ENCODE measurements around the gene RUSC1. TPM values are rescaled to one million over a fixed set of nuclear protein-coding genes. Genes with fewer than 3 reads are reported as not detected.

RUSC1 gene
- polyA plus RNA-seq, 4 donors = 35.4 to 40.6 (median 36.6) TPM

DNA sequence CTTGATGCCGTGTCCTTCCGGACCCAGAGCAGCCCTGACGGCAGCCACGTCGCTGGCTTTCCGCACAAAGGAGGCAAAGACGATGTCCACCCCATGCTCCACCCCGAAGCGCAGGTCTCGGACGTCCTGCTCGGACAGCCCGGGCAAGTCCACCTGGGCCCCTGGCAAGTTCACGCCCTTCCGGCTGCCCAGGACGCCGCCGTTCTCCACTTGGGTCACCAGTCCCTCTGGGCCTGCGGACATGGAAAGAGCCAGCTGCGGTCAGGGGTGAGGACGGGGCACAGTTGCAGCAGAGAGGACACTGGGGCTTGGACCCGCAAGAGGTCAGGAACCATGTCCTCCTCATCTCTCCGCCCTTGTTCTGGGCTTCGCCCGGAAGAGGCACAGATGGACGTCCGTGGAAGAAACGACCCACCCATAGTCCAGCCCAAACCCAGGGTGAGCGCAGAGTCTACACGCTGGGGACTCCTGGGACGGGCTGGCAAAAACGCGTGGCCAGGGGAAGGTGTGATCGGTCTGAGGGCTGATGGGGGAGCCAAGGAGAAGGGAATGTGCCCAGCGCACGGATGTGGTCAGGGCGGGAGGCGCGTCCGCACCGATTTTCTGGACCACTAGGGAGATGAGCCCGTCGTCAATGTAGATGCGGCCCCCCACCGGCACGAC, 26.0 kb upstream of the RUSC1 start:
- DNase-seq (ENCODE audit: low read depth in 4 of 4, low spot score in 3 of 4) = no peak

DNA sequence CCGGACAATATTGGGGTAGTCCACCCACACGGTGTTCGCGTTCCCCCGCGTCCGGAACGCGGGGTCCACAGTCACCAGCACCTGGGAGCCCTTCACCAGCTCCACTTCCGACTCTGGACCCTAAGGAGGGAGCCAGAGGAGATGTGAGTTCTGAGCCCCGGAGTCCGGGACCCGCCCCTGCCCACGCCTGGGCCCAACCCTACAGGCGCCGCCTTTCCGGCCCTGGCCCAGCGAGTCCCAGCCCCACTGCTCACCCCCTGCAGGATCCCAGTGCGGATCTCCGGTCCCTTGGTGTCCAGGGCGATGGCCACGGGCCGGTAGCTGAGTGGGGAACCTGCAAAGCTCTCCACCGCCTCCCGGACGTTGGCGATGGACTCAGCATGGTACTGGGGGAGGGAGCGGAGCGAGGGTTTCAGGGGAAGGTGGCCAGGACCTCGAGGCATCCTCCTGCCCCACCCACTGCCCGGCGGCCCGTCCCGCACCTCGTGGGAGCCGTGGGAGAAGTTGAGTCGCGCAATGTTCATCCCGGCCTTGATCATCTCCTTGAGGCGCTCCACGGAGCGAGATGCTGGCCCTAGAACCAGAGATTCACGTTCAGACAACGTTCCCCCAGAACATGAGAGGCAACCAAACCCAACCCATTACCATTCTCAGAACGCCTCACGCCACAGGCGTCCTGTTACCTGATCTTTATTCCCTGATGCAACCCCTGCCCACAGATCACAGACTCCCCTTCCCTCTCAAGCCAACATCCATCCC, 25.3 kb upstream of the RUSC1 start:
- no peak for DNase-seq (ENCODE audit: low read depth in 4 of 4, low spot score in 3 of 4)

DNA sequence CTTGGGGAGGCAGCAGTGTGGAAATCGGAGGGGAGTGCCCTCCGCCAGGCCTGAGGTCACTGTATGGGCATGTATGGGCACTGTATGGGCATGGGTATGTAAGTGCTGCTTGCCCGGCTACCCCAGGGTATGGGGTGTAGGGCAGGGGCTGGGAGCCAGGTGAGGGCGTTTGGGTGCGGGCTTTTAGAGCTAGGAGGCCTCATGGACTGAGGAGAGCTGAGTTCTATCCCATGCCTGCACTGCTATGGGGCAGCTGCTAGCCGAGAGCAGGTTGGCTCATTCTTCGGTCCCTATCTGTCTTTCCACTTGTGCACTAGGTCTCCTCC, 24.8 kb upstream of the RUSC1 start:
- DNase-seq (ENCODE audit: low read depth in 4 of 4, low spot score in 3 of 4) = no peak

DNA sequence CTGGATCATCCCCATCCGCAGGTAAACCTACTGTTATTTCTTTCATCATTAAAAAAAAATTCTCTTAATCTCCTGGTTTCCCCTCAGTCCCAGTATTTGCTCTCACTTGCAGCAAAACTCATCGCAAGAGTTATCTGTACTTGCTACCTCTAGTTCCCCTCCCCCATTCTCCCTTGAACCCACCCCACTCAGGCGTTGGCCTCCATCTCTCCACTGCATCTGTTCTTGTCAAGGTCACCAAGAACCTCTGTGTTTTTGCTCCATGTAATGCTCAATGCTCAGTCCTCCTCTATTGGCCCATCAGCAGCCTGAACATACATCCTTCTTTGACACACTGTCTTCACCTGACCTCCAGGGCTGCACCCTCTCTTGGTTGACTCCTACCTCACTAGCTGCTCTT, 24.0 kb upstream of the RUSC1 start:
- DNase-seq (ENCODE audit: low read depth in 4 of 4, low spot score in 3 of 4) = no peak

DNA sequence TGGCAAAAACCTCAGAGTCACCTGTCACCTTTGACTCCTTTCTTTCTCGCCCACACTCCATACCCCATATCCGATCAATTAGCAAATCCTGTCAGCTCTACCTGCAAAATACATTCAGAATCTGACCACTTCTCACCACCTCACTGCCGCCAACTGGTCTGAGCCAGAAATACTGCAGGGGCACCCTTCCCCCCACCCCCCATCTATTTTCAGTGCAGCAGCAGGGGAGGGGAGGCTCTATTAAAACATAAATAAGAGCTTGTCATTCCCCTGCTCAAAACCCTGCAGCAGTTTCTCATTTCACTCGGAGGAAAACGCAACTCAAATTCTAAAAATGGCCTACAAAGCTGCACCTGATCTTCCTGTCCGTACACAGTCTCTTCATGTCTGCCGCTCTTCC, 23.3 kb upstream of the RUSC1 start:
- DNase-seq (ENCODE audit: low read depth in 4 of 4, low spot score in 3 of 4) = no peak

DNA sequence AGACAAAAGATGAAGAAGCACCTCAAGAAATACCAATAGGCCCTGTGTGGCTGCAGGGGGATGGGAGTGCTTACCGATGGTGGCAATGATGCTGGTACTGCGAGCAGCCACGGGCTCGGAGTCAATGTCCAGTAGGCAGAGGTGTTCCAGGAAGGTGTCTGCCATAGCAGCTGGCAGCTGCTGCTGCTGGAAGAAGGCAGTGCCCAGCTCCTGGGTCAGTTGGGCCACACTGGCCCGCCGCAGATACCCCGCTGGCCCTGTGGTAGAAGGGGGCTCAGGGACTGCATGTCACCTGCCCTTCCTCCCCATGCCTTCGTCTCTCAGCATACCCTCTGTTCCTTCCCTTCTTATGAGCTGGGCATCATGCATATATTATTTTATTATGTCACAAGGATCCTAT, 20.7 kb upstream of the RUSC1 start:
- DNase-seq (ENCODE audit: low read depth in 4 of 4, low spot score in 3 of 4) = no peak

DNA sequence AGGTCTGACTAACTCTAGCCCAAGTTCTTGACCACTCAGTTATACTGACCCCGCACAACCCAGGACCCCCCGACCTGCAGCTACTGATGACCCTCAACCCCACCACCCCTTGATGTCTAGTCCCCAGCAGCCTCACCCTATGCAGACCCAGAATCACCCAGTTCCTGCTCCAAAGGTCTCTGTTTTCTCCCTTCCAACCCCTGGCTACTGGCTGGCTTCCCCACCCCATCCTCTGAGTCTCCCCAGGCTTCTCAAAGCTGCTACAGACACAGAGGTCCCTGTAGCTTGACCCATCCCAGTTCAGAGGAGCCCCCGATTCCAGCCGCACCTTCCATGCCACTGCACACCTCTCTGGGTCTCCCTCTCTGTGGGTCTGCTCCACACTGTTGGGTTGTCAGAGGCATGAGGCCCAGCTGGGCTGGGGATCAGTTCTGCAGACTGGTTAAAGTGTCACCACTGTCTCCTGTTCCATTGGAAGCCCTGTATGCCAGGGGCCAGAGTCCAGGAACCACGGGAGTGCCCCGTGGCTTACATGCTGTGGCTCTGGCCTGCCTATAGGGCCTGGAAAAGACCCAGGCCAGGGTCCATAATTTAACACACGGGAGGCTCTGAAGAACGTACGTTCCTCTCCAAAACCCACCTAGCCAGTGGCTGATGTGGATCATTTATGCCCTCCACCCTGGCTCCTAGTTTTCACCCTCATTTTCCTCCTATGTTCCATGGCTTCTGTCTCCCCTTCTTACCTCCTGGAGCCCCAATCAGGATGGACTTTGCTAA, 20.0 kb upstream of the RUSC1 start:
- no peak for DNase-seq (ENCODE audit: low read depth in 4 of 4, low spot score in 3 of 4)

DNA sequence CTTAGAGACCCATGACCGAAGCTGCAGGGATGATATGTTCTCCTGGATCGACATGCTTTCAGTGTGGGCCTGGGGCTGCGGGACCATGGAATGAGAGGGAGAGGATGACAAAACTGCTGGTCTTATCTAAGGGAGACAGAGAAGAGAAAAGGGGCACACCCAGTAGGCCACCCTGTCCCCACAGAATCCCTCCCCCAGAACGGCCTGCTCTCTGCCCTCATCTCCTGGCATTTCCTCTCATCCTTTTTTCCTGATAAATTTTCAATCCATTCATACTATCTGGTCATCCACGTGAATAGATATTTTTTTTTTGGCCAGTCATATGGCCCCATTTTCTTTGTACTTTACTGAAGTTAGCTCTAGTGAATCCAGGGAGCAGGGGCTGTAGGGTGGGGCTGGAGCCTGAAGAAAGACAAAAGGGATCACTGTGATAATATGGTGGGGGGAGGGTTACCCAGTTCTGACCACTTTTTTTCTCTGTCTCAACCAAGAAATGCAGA, 19.3 kb upstream of the RUSC1 start, which contains the start of gene PKLR:
TSS of gene PKLR (minus strand) at position 97 of the 500 bp plus-strand sequence. CDS start at position 54, 43 bp downstream.
- no peak for DNase-seq (ENCODE audit: low read depth in 4 of 4, low spot score in 3 of 4)

DNA sequence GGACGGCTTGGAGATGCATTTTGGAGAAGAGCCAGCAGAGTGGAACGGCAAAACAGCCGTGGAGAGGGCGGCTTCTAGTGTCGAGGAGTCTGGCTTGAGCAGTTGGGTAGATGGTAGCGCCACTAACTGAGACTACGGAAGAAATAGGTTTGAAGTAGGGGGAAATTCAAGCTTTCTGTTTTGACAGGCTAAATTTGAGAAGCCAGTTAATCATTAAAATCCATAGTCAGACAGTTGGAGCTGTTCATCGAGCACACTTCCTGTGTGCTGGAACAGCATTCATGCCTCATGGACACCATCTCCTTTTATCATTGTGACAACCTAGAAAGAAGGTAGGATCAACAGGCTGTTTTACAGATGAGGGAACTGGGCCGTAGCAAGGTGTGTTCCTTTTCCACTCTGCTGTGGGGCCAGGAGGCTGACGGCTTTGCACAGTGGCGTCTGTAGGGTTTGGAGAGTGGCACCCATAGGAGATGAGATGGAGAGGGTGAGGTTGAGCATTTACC, 16.1 kb upstream of the RUSC1 start:
- no peak for DNase-seq (ENCODE audit: low read depth in 4 of 4, low spot score in 3 of 4)

DNA sequence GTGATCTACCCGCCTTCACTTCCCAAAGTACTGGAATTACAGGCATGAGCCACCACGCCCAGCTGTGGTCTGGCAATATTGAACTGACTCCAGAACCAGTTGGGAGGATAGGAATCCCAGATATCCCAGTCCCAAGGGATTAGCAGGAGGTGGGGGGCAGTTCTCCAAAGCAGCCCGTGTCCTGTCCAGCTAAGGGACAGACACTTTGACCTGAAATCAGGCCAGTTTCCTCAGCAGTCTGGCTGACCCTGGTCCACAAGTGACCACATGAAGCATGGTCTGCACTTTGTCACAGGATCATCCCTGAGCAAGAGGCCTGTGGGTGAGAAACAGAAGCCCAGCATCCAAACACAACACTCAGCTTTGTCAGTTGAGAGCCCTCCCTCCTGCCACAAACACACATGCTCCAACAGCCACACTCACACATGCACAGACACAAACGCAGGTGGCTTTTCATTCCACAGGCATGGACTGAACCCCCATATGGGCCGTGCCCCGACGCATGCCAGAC, 14.8 kb upstream of the RUSC1 start:
- DNase-seq (ENCODE audit: low read depth in 4 of 4, low spot score in 3 of 4) = no peak

DNA sequence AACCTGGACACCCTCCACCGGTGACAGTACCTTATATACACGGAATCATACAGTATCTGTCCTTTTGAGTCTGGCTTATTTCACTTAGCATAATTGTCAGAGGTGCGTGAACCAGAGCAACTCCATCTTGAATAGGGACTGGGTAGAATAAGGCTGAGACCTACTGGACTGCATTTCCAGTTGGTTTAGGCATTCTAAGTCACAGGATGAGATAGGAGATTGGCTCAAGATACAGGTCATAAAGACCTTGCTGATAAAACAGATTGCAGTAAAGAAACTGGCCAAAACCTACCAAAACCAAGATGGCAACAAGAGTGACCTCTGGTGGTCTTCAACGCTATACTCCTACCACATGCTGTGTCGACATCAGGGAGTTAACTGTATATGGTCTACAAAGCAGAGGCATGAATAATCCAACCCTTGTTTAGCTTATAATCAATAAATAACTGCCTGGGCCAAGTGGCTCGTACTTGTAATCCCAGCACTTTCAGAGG, 13.4 kb upstream of the RUSC1 start:
- no peak for DNase-seq (ENCODE audit: low read depth in 4 of 4, low spot score in 3 of 4)

DNA sequence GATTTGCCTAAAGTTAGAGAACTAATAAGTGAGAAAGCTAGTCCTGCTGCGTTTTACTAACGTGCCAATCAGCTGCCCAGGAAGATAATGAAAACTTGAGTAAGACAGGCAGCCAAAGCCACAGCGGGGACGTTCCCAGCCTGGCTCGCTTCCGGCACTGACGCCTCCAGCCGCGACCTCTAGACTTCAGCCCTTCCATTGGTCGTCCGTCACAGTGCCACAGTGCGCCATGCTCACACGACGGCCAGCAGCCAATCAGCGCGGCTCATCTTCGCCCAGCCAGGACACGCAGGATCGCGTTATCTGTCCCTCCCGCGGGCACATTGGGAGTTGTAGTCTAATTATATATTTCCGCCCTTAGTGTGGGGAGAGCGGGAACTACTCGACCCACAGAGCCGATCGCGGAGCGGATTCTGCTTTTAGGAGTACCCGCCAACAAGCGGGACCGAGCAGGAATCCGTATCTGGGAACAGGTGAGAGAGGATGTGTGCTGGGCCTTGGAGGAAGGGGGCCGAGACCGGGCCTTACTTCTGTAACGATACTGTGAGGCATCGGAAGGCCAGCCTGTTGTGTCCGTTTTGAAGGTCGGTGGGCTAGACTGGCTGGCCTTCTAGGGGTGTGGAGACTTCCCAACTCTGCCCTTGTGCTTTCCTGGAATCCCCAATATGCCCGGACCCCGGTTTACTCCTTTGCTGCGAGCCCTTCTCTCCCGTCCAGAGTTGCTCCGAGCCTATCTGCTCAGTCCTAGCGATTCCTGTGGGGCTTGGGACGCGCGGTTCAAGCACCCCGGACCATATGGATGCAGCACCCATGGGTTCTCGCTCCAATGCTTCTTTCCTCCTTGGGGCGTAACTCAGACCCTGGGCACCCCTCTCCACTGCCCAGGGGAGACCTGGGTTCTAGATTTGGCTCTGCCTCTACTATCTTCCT, 11.9 kb upstream of the RUSC1 start, which contains the start of gene FDPS:
TSS of gene FDPS (plus strand) at position 374 of the 930 bp plus-strand sequence. CDS start 924 bp downstream, outside the sequence.
- peak; percentile 93 to 98 (median 95) for DNase-seq (ENCODE audit: low read depth in 4 of 4, low spot score in 3 of 4)

DNA sequence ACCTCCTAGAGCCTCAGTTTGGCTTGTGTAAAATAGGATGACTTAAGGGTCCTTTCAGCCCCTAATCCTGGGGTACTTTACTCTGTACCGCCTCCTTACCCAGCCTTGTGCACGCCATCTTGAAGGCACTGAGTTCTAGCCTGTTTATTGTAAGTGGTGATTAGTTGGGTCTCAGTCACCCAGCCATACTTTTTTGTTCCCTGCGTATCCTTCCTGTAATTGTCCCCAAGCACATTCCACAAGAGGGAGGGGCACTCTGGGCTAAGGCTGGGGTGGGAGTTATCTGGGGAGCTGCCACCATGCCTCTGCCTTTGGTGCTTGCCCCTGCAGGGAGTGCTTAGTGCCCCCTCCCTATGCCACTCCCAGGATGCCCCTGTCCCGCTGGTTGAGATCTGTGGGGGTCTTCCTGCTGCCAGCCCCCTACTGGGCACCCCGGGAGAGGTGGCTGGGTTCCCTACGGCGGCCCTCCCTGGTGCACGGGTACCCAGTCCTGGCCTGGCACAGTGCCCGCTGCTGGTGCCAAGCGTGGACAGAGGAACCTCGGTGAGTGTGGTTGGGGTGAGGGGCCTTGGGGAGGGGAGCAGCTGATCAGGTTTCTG, 11.2 kb upstream of the RUSC1 start:
- no peak for DNase-seq (ENCODE audit: low read depth in 4 of 4, low spot score in 3 of 4)

DNA sequence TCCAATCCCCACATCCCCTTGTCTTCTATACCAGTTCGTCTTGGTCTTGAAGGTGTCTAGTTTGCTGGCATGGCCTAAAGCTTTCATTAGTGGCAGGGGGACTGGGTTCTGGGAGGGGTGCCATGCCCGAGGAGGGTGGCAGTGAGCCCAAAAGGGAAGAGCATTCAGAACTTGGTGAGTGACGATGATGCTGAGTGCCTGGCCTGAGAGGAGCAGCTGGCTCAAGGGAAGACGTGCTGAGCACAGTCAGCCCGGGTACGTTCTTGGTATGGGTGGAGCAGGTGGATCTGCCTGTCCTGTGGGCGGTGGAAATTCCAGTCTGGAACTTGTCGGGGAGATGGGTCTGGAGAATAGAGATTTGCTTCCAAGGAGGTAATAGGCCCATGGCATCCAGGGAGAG, 7.4 kb upstream of the RUSC1 start:
- no peak for DNase-seq (ENCODE audit: low read depth in 4 of 4, low spot score in 3 of 4)

DNA sequence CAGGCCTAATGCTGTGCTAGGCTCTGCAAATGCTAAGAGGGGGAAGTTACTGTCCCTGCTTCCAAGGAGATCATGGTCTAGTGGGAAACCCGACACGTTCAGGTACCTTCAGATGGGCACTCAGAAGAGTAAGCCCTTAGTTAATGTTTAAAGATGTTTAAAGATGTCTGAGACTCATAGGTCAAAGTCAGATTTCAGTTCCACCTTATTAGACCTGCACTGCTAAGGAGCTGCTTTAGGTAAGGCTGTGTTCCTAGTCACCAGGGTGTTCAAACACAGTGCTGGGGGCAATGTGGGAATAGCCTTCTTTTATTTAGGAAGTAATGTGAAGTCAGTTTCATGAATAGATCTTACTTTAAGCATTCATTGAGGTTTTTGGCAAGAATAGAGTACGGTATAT, 3.8 kb upstream of the RUSC1 start:
- DNase-seq (ENCODE audit: low read depth in 4 of 4, low spot score in 3 of 4) = no peak

DNA sequence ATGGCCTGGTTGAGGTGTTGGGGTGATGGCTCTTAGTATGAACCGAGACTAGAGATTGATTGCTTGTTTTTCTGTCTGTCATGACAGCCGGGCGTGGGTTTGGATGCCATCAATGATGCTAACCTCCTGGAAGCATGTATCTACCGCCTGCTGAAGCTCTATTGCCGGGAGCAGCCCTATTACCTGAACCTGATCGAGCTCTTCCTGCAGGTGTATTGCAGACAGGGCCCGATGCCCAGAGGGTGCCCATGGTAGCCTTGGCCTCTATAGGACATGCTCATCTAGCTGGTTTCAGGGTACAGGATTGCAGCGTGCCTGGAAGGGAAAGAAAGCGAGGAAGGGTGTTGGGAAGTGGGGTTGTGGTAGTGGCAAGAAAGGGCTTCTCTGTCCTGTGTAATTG, 2.6 kb upstream of the RUSC1 start:
- DNase-seq (ENCODE audit: low read depth in 4 of 4, low spot score in 3 of 4) = no peak

DNA sequence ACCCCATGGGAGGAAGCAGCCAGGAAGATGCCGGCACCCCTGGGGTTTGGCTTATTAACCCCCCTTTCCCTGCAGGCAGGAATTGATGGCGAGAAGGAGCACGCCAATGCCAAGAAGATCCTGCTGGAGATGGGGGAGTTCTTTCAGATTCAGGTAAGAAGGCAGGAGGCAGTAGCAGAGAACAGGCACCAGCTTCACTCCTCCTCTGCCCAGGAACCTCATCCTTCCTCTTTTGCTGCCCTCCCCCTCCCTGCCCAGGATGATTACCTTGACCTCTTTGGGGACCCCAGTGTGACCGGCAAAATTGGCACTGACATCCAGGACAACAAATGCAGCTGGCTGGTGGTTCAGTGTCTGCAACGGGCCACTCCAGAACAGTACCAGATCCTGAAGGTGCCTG, 1.2 kb upstream of the RUSC1 start:
- no peak for DNase-seq (ENCODE audit: low read depth in 4 of 4, low spot score in 3 of 4)

DNA sequence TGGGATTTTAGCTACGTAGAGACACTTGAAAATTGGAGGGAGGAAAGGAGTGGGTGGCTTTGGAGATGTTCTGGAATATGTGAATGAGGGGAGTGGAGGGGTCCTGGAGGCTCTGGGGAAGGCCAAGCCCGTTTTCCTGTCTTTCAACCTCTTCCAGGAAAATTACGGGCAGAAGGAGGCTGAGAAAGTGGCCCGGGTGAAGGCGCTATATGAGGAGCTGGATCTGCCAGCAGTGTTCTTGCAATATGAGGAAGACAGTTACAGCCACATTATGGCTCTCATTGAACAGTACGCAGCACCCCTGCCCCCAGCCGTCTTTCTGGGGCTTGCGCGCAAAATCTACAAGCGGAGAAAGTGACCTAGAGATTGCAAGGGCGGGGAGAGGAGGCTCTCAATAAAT, 442 bp upstream of the RUSC1 start:
- DNase-seq (ENCODE audit: low read depth in 4 of 4, low spot score in 3 of 4) = no peak
